H1 (cell line): Measurements from ENCODE around the gene GRIP1. TPM values are rescaled to one million over a fixed set of nuclear protein-coding genes. Genes with fewer than 3 reads are reported as not detected.

Experiments used
- CTCF ChIA-PET: fragments of 300-600 bp; sonication (Branson Sonifier 250); formaldehyde crosslinking; loops from one replicate; lab custom pipeline; 2021; ENCODE audit not compliant: partially characterized antibody; lab: Charles Lee
- POLR2A ChIA-PET: fragments of 300-600 bp; sonication (Branson Sonifier 250); formaldehyde crosslinking; loops from one replicate; lab custom pipeline; 2021; ENCODE audit warnings: inconsistent platforms; ENCODE audit not compliant: partially characterized antibody; lab: Charles Lee
- DNase-seq, 2 experiments: peaks; one replicate each; pipeline versions ENCODE4 v3.0.0 to v3.0.0-alpha.2; 2010 to 2022; ENCODE audit warnings: low spot score in 2 of 2, low read depth in 1 of 2, mixed read lengths in 1 of 2
- FAIRE-seq: peaks from 2 replicates; lab custom pipeline; 2011; peaks lifted over from hg19 to GRCh38; lab: Jason Lieb, UNC
- H2AFZ ChIP-seq: 2 replicates; pipeline ENCODE4 v1.8.1; 2012; ENCODE audit warnings: low read length, inconsistent platforms
- H2AK5ac ChIP-seq: 2 replicates; pipeline ENCODE4 v1.6.1; 2013; ENCODE audit warnings: low read depth, low read length
- H2BK120ac ChIP-seq: replicated peaks from 2 replicates; pipeline ENCODE3; 2013; ENCODE audit warnings: low read depth, low read length, inconsistent platforms
- H2BK12ac ChIP-seq: 2 replicates; pipeline ENCODE4 v1.6.1; 2013; ENCODE audit warnings: low read depth, low read length
- H2BK15ac ChIP-seq: 2 replicates; pipeline ENCODE4 v1.6.1; 2013; ENCODE audit warnings: low read length
- H2BK20ac ChIP-seq: 2 replicates; pipeline ENCODE4 v1.6.1; 2013; ENCODE audit warnings: low read length
- H2BK5ac ChIP-seq: 2 replicates; pipeline ENCODE4 v1.6.1; 2013; ENCODE audit warnings: low read depth, low read length
- H3K14ac ChIP-seq: 2 replicates; pipeline ENCODE4 v1.6.1; 2013; ENCODE audit warnings: inconsistent platforms; ENCODE audit not compliant: insufficient read length
- H3K18ac ChIP-seq: 2 replicates; pipeline ENCODE4 v1.6.1; 2013; ENCODE audit warnings: low read length; ENCODE audit errors: extremely low read depth
- H3K23ac ChIP-seq: 2 replicates; pipeline ENCODE4 v1.6.1; 2013; ENCODE audit warnings: inconsistent platforms; ENCODE audit not compliant: insufficient read length
- H3K23me2 ChIP-seq: 2 replicates; pipeline ENCODE4 v1.6.1; 2013; ENCODE audit warnings: low read depth, low read length
- H3K27ac ChIP-seq: 2 replicates; pipeline ENCODE4 v1.6.1; 2011; ENCODE audit warnings: low read depth, low read length, inconsistent platforms
- H3K27me3 ChIP-seq, 4 experiments: replicated peaks in 1 of 4; 1 replicate in 1 of 4; 2 replicates in 3 of 4; pipeline versions ENCODE4 v1.6.1 to v1.8.1; 2011 to 2013; ENCODE audit warnings: low read length in 3 of 4, mild to moderate bottlenecking in 3 of 4, inconsistent platforms in 2 of 4, mixed read lengths in 2 of 4, moderate library complexity in 1 of 4; ENCODE audit not compliant: control insufficient read depth in 3 of 4, insufficient read depth in 3 of 4; ENCODE audit errors: extremely low read depth in 1 of 4
- H3K36me3 ChIP-seq, 4 experiments: 2 replicates each; pipeline versions ENCODE4 v1.6.1 to v1.8.1; 2011 to 2013; ENCODE audit warnings: mild to moderate bottlenecking in 4 of 4, low read length in 3 of 4, moderate library complexity in 2 of 4, control low read depth in 1 of 4, inconsistent platforms in 1 of 4; ENCODE audit not compliant: insufficient read depth in 4 of 4, control insufficient read depth in 2 of 4
- H3K4ac ChIP-seq: replicated peaks from 2 replicates; pipeline ENCODE3; 2013; ENCODE audit warnings: low read length, low read depth, mixed read lengths, inconsistent platforms; ENCODE audit not compliant: insufficient read length
- H3K4me1 ChIP-seq, 4 experiments: replicated peaks in 1 of 4; 1 replicate in 1 of 4; 2 replicates in 3 of 4; pipeline versions ENCODE4 v1.6.1 to v1.8.1; 2011 to 2013; ENCODE audit warnings: low read length in 3 of 4, inconsistent platforms in 2 of 4, mixed read lengths in 1 of 4; ENCODE audit not compliant: insufficient read depth in 4 of 4, control insufficient read depth in 3 of 4
- H3K4me2 ChIP-seq, 2 experiments: 2 replicates each; pipeline versions ENCODE4 v1.6.1 to v1.8.1; 2011 to 2013; ENCODE audit warnings: low read depth in 2 of 2, low read length in 2 of 2, control low read depth in 1 of 2, inconsistent platforms in 1 of 2, mild to moderate bottlenecking in 1 of 2; ENCODE audit not compliant: insufficient read depth in 1 of 2
- H3K4me3 ChIP-seq, 4 experiments: fragments of 200-600, 300-600 bp in 1 of 4; sonication (generic), shearing (Covaris generic), sonication (Bioruptor Twin) in 1 of 4; 2 replicates each; pipeline versions ENCODE4 v1.5.1 to v1.8.1; 2011 to 2016; ENCODE audit warnings: low read length in 4 of 4, low read depth in 3 of 4, control low read depth in 2 of 4, inconsistent platforms in 2 of 4, mild to moderate bottlenecking in 2 of 4, mixed read lengths in 1 of 4, moderate library complexity in 1 of 4; ENCODE audit not compliant: insufficient read depth in 2 of 4; ENCODE audit errors: extremely low read depth in 1 of 4
- H3K56ac ChIP-seq: replicated peaks from 2 replicates; pipeline ENCODE3; 2013; ENCODE audit warnings: low read depth, mild to moderate bottlenecking, mixed read lengths, low read length, inconsistent platforms; ENCODE audit not compliant: insufficient read length
- H3K79me1 ChIP-seq: 2 replicates; pipeline ENCODE4 v1.6.1; 2013; ENCODE audit warnings: low read depth, low read length, control low read depth
- H3K79me2 ChIP-seq, 2 experiments: 2 replicates each; pipeline versions ENCODE4 v1.6.1 to v1.8.1; 2012 to 2013; ENCODE audit warnings: low read length in 2 of 2, mild to moderate bottlenecking in 2 of 2, inconsistent platforms in 1 of 2; ENCODE audit not compliant: insufficient read depth in 2 of 2, control insufficient read depth in 1 of 2
- H3K9ac ChIP-seq, 4 experiments: replicated peaks in 1 of 4; 1 replicate in 1 of 4; 2 replicates in 3 of 4; pipeline versions ENCODE4 v1.6.1 to v1.8.1; 2011 to 2013; ENCODE audit warnings: low read depth in 3 of 4, low read length in 3 of 4, control low read depth in 2 of 4, mild to moderate bottlenecking in 2 of 4, moderate library complexity in 2 of 4, inconsistent platforms in 1 of 4; ENCODE audit errors: extremely low read depth in 1 of 4
- H3K9me3 ChIP-seq, 2 experiments: 2 replicates each; pipeline versions ENCODE4 v1.6.1 to v1.8.1; 2012 to 2013; ENCODE audit warnings: mild to moderate bottlenecking in 2 of 2, moderate library complexity in 2 of 2, control low read depth in 1 of 2, inconsistent platforms in 1 of 2, low read depth in 1 of 2, low read length in 1 of 2, mixed read lengths in 1 of 2; ENCODE audit not compliant: insufficient read depth in 2 of 2
- H4K20me1 ChIP-seq, 2 experiments: replicated peaks in 1 of 2; 2 replicates each; pipeline versions ENCODE3 to v1.8.1; 2011 to 2013; ENCODE audit warnings: inconsistent platforms in 2 of 2, low read length in 2 of 2, mild to moderate bottlenecking in 1 of 2; ENCODE audit not compliant: insufficient read depth in 2 of 2, control insufficient read depth in 1 of 2
- H4K5ac ChIP-seq: 2 replicates; pipeline ENCODE4 v1.6.1; 2013; ENCODE audit warnings: low read length, low read depth, mixed read lengths, inconsistent platforms; ENCODE audit not compliant: insufficient read length
- H4K8ac ChIP-seq: 2 replicates; pipeline ENCODE4 v1.8.0; 2013; ENCODE audit warnings: mild to moderate bottlenecking, moderate library complexity, low read length, inconsistent platforms; ENCODE audit not compliant: insufficient read depth; ENCODE audit errors: extremely low read depth
- H4K91ac ChIP-seq: replicated peaks from 2 replicates; pipeline ENCODE3; 2013; ENCODE audit warnings: low read length, mixed read lengths, inconsistent platforms; ENCODE audit not compliant: insufficient read length
- CTBP2 ChIP-seq: IDR thresholded peaks from 2 replicates; pipeline ENCODE4 v1.7.0; 2011; ENCODE audit warnings: borderline replicate concordance, mild to moderate bottlenecking, moderate library complexity, mixed read lengths, low read length; ENCODE audit not compliant: insufficient read depth, insufficient read length
- EGR1 ChIP-seq: IDR thresholded peaks from 2 replicates; pipeline ENCODE4 v1.6.1; 2011; ENCODE audit warnings: low read depth, low read length, borderline replicate concordance
- GTF2F1 ChIP-seq: IDR thresholded peaks from 2 replicates; pipeline ENCODE4 v1.6.1; 2012; ENCODE audit warnings: low read depth, low read length, improper control_type of control experiment, borderline replicate concordance
- KDM1A ChIP-seq: fragments of 200-600, 300-600 bp; sonication (generic); IDR thresholded peaks from 2 replicates; pipeline ENCODE4 v1.7.1; 2016; ENCODE audit warnings: mild to moderate bottlenecking, low read length, borderline replicate concordance
- NANOG ChIP-seq: IDR thresholded peaks from 2 replicates; pipeline ENCODE4 v1.6.1; 2011; ENCODE audit warnings: low read length, low read depth, mild to moderate bottlenecking, inconsistent platforms; ENCODE audit not compliant: insufficient read depth, poor library complexity, severe bottlenecking
- PHF8 ChIP-seq: fragments of 200-600 bp; sonication (generic); conservative IDR thresholded peaks from 2 replicates; pipeline ENCODE4 v1.7.1; 2012; ENCODE audit warnings: low read depth, mild to moderate bottlenecking, inconsistent platforms, low read length, moderate library complexity
- POU5F1 ChIP-seq: IDR thresholded peaks from 2 replicates; pipeline ENCODE4 v1.6.1; 2011; ENCODE audit warnings: low read depth, mild to moderate bottlenecking, low read length, moderate library complexity
- ZNF274 ChIP-seq: IDR thresholded peaks from 2 replicates; pipeline ENCODE4 v1.7.0; 2012; ENCODE audit warnings: low read length, borderline replicate concordance; ENCODE audit errors: extremely low read depth
- WGBS, 2 experiments: shearing (Covaris generic) in 1 of 2; methylation state at CpG; one replicate each; pipeline versions ENCODE4 v1.1.6 to v1.1.7; 2013 to 2015; ENCODE audit warnings: low lambda C conversion rate in 2 of 2, mixed read lengths in 2 of 2, inconsistent platforms in 1 of 2, low coverage in 1 of 2, missing lambda C conversion rate in 1 of 2; ENCODE audit not compliant: insufficient replicate concordance in 2 of 2, insufficient coverage in 1 of 2, insufficient read length in 1 of 2; ENCODE audit errors: extremely low coverage in 1 of 2, missing lambda C conversion rate in 1 of 2; 5-methylcytosine and 5-hydroxymethylcytosine counted together
- polyA plus RNA-seq, 7 experiments: library from polyadenylated mRNA; depleted of rRNA in 3 of 7; stranded (reverse) in 5 of 7; unstranded in 2 of 7; fragments of >200 nt in 5 of 7; fragments of 200-250 nt in 2 of 7; gene quantifications; 1 replicate in 5 of 7; 2 replicates in 1 of 7; 4 replicates in 1 of 7; pipeline versions ENCODE4 v1.2.1 to v1.2.3, GENCODE V29; 2011 to 2013; ENCODE audit warnings: missing spikeins in 2 of 7, mixed read lengths in 2 of 7
- total RNA-seq: library from RNA; stranded (reverse); fragmentation: NEBNext Ultra II Directional; extraction: Animal tissue kit (Norgen Biotek cat#: 25700); gene quantifications from 2 replicates; pipeline ENCODE4 v1.2.1, GENCODE V29; 2021
- TF ChIP-seq, protein P1 (sequence below), 3 experiments: IDR thresholded peaks; 1 replicate in 2 of 3; 2 replicates in 1 of 3; pipeline versions ENCODE4 v1.5.1 to v1.6.1; 2011; ENCODE audit warnings: low read length in 3 of 3, mild to moderate bottlenecking in 3 of 3, inconsistent platforms in 2 of 3, low read depth in 1 of 3, moderate library complexity in 1 of 3; ENCODE audit not compliant: insufficient read depth in 1 of 3; ENCODE audit errors: control extremely low read depth in 1 of 3
- TF ChIP-seq, protein P2 (sequence below): IDR thresholded peaks from 2 replicates; pipeline ENCODE4 v1.6.1; 2011; ENCODE audit warnings: low read depth, mild to moderate bottlenecking, low read length; ENCODE audit not compliant: insufficient read depth

Gene GRIP1
- total and polyA plus RNA-seq, 2 of the 8 experiments (the other 6 are each of a cell fraction or from before 2014, with no cell fraction given), result 4.5 to 27.3 TPM

DNA sequence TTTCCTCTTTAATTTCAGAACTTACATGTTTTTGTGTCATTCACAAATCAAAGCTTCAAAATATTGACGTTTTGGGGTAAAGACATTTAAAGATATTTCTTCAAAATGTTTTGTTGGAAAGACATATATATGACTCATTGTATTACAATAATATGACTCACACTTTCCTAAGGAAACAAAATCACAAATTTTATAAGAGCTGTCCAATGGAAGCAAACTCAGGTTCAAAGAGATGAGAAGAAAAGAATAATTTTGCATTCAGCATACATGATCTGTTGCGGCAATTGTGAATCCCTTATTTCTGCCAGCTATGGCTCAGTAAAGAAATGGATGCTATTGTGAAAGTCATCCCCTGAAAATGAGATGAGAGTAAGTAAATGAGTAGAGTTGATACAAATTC, 82.7 kb downstream of the GRIP1 start:
- Histone ChIP-seq H3K4me3 (no peak overlapping the region), H3K27me3 (no peaks in the 10 kb centered on the region), H3K79me2 (no peaks in the 10 kb centered on the region), H4K8ac (no peak overlapping the region), H2BK120ac (no peak overlapping the region), H3K14ac (no peak overlapping the region), H4K5ac (no peak overlapping the region), H2BK15ac (no peak overlapping the region), H3K27ac (no peak overlapping the region), H3K36me3 (no peaks in the 10 kb centered on the region), H2AFZ (no peak overlapping the region), H2BK5ac (no peak overlapping the region), H4K91ac (no peak overlapping the region), H2BK20ac (no peak overlapping the region), H3K9ac (no peak overlapping the region), H2BK12ac (no peak overlapping the region), H3K4me2 (no peak overlapping the region), H3K23ac (no peak overlapping the region), H3K23me2 (no peaks in the 10 kb centered on the region), H3K79me1 (no peaks in the 10 kb centered on the region), H2AK5ac (no peak overlapping the region), H3K4ac (no peak overlapping the region), H3K4me1 (peaks cover 0 to 6% (median 0%) of the 10 kb centered on the region in 4 experiments; a peak in 1 of 7 replicates), H3K18ac (no peak overlapping the region), H3K9me3 (no peaks in the 10 kb centered on the region), H4K20me1 (no peaks in the 10 kb centered on the region), H3K56ac (no peak overlapping the region)
- POLR2A ChIA-PET, result no interaction called here
- FAIRE-seq, result no peak
- CTCF ChIA-PET, result interaction anchor here (0.6 to 1.2 kb wide), 2 partner anchors 113 to 325 kb away, joined by 3 read pairs; no protein-coding TSS in a partner anchor
- 82% methylated on average over 2 of the region's 2 CpGs; no CpG with 5 or more reads in 1 of the 2 experiments for WGBS, 2 experiments
- no peak for DNase-seq
- TF ChIP-seq GTF2F1 (no peak), KDM1A (no peak), CTBP2 (no peak), EGR1 (no peak), ZNF274 (no peak), PHF8 (no peak), POU5F1 (no peak), NANOG (no peak)
- TF ChIP-seq, protein P1, sequence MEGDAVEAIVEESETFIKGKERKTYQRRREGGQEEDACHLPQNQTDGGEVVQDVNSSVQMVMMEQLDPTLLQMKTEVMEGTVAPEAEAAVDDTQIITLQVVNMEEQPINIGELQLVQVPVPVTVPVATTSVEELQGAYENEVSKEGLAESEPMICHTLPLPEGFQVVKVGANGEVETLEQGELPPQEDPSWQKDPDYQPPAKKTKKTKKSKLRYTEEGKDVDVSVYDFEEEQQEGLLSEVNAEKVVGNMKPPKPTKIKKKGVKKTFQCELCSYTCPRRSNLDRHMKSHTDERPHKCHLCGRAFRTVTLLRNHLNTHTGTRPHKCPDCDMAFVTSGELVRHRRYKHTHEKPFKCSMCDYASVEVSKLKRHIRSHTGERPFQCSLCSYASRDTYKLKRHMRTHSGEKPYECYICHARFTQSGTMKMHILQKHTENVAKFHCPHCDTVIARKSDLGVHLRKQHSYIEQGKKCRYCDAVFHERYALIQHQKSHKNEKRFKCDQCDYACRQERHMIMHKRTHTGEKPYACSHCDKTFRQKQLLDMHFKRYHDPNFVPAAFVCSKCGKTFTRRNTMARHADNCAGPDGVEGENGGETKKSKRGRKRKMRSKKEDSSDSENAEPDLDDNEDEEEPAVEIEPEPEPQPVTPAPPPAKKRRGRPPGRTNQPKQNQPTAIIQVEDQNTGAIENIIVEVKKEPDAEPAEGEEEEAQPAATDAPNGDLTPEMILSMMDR (IDR thresholded peaks at IDR 0.05; ENCODE audit: control extremely low read depth in 1 of 3, insufficient read depth in 1 of 3, low read depth in 1 of 3, low read length in 3 of 3), result no peak
- TF ChIP-seq, protein P2, sequence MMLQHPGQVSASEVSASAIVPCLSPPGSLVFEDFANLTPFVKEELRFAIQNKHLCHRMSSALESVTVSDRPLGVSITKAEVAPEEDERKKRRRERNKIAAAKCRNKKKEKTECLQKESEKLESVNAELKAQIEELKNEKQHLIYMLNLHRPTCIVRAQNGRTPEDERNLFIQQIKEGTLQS, result no peak
